ENCODE data around the gene HOXB7.

The HOXB7 gene

GRCh38 chr17:48565022-48565554 lies 45.7 kb downstream of the HOXB7 start:
- no peak for DNase-seq

- no peak for DNase-seq
These were observed 46.4 kb downstream of the HOXB7 start for GRCh38 chr17:48564188-48565021.

- DNase-seq: no peak
These were observed 47.0 kb downstream of the HOXB7 start for GRCh38 chr17:48563867-48564187.

GRCh38 chr17:48563385-48563838 lies 47.4 kb downstream of the HOXB7 start:
- no peak for DNase-seq

- no peak for DNase-seq
These were observed 47.9 kb downstream of the HOXB7 start for GRCh38 chr17:48562934-48563333.

- no peak for DNase-seq
These were observed 48.7 kb downstream of the HOXB7 start for GRCh38 chr17:48561884-48562810.

GRCh38 chr17:48559840-48560817 lies 50.7 kb downstream of the HOXB7 start:
- DNase-seq: no peak

- DNase-seq: no peak
These were observed 51.5 kb downstream of the HOXB7 start for GRCh38 chr17:48559122-48559839.

- DNase-seq: no peak
These were observed 52.0 kb downstream of the HOXB7 start for GRCh38 chr17:48558831-48559121.

- no peak for DNase-seq
These were observed 52.6 kb downstream of the HOXB7 start for GRCh38 chr17:48558057-48558830.

Measured in MV-4-11 (cell line).